Liver (tissue), 3 donors: ENCODE results near the gene C2.

ENCODE experiments used
- GABPA ChIP-seq, 2 donors: IDR thresholded peaks in 1 of 2; conservative IDR thresholded peaks in 1 of 2; 2 replicates each; pipeline ENCODE4 v1.6.1; 2016; ENCODE audit warnings: antibody characterized with exemption in 2 of 2, mild to moderate bottlenecking in 1 of 2, moderate library complexity in 1 of 2
- HNF4A ChIP-seq, 2 donors: conservative IDR thresholded peaks; 2 replicates each; pipeline ENCODE4 v1.6.1; 2016; ENCODE audit warnings: antibody characterized with exemption in 2 of 2, mild to moderate bottlenecking in 2 of 2
- HNF4G ChIP-seq: IDR thresholded peaks from 2 replicates; pipeline ENCODE4 v1.6.1; 2016; ENCODE audit warnings: antibody characterized with exemption
- RAD21 ChIP-seq, 2 donors: IDR thresholded peaks; 2 replicates each; pipeline ENCODE4 v1.6.1; 2016; ENCODE audit warnings: antibody characterized with exemption in 2 of 2, mild to moderate bottlenecking in 2 of 2
- REST ChIP-seq: IDR thresholded peaks from 2 replicates; pipeline ENCODE4 v1.6.1; 2016; ENCODE audit warnings: antibody characterized with exemption, mild to moderate bottlenecking
- SP1 ChIP-seq: IDR thresholded peaks from 2 replicates; pipeline ENCODE4 v1.6.1; 2018; ENCODE audit warnings: antibody characterized with exemption, mild to moderate bottlenecking
- TF ChIP-seq, protein P1 (sequence below): IDR thresholded peaks from 2 replicates; pipeline ENCODE4 v1.6.1; 2016; ENCODE audit warnings: antibody characterized with exemption
- TF ChIP-seq, protein P2 (sequence below): fragments of 150-350 bp; IDR thresholded peaks from 2 replicates; pipeline ENCODE4 v1.5.1; 2017; ENCODE audit warnings: improper control_type of control experiment, low read depth, low read length; ENCODE audit not compliant: missing input control
- TF ChIP-seq, protein P3 (sequence below): IDR thresholded peaks from 2 replicates; pipeline ENCODE4 v1.6.1; 2016; ENCODE audit warnings: antibody characterized with exemption
- donor health status: healthy.
- donor health status: healthy.

DNA sequence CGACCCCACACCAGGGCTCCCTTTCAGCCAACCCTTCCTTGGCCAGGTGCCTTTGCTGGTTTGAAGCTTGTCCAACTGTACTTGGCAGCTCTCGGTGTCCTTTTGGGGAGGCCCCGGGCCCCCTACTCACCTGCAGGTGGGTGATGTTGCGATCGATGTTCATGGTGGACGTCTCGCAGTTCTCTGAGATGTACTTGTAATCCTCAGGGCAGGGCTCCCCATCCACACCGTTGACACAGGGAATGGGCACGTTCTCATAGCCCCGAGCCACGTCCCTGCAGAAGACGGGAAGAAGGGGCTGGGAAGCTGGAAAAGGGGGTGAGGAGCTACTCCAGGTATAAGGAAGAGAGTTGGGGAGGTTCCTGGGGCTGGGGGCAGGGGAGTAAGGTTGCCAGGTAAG is 43.8 kb upstream of the C2 start:
- TF ChIP-seq, protein P1, sequence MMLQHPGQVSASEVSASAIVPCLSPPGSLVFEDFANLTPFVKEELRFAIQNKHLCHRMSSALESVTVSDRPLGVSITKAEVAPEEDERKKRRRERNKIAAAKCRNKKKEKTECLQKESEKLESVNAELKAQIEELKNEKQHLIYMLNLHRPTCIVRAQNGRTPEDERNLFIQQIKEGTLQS, result no peak
- TF ChIP-seq, protein P2, sequence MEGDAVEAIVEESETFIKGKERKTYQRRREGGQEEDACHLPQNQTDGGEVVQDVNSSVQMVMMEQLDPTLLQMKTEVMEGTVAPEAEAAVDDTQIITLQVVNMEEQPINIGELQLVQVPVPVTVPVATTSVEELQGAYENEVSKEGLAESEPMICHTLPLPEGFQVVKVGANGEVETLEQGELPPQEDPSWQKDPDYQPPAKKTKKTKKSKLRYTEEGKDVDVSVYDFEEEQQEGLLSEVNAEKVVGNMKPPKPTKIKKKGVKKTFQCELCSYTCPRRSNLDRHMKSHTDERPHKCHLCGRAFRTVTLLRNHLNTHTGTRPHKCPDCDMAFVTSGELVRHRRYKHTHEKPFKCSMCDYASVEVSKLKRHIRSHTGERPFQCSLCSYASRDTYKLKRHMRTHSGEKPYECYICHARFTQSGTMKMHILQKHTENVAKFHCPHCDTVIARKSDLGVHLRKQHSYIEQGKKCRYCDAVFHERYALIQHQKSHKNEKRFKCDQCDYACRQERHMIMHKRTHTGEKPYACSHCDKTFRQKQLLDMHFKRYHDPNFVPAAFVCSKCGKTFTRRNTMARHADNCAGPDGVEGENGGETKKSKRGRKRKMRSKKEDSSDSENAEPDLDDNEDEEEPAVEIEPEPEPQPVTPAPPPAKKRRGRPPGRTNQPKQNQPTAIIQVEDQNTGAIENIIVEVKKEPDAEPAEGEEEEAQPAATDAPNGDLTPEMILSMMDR, result no peak
- TF ChIP-seq GABPA (IDR thresholded peaks at IDR 0.05 in 1 of 2, conservative IDR thresholded peaks at IDR 0.05 in 1 of 2), result no peak
- TF ChIP-seq RAD21 (IDR thresholded peaks at IDR 0.05), result no peak
- TF ChIP-seq REST, result no peak
- no peak for TF ChIP-seq SP1
- TF ChIP-seq, protein P3, sequence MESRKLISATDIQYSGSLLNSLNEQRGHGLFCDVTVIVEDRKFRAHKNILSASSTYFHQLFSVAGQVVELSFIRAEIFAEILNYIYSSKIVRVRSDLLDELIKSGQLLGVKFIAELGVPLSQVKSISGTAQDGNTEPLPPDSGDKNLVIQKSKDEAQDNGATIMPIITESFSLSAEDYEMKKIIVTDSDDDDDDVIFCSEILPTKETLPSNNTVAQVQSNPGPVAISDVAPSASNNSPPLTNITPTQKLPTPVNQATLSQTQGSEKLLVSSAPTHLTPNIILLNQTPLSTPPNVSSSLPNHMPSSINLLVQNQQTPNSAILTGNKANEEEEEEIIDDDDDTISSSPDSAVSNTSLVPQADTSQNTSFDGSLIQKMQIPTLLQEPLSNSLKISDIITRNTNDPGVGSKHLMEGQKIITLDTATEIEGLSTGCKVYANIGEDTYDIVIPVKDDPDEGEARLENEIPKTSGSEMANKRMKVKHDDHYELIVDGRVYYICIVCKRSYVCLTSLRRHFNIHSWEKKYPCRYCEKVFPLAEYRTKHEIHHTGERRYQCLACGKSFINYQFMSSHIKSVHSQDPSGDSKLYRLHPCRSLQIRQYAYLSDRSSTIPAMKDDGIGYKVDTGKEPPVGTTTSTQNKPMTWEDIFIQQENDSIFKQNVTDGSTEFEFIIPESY, result no peak
- TF ChIP-seq HNF4A (conservative IDR thresholded peaks at IDR 0.05), result no peak
- TF ChIP-seq HNF4G, result no peak
